Right cardiac atrium (tissue), 5 donors: ENCODE data around the gene TSC2. TPM values are rescaled to one million over a fixed set of nuclear protein-coding genes. Genes with fewer than 3 reads are reported as not detected.
A peak's percentile ranks its signal among the peaks of the same experiment; 100 is the strongest.

ENCODE experiments used
- ATAC-seq, 2 donors: fragments of 200-7000 bp; cut with Tn5 transposase; one replicate each; pipeline versions ENCODE4 v1.8.0 to v1.9.1; 2020; ENCODE audit warnings: moderate library complexity in 2 of 2, mild to moderate bottlenecking in 1 of 2
- DNase-seq, 3 donors: peaks; one replicate each; pipeline ENCODE4 v3.0.0-alpha.2; 2020
- H3K27ac ChIP-seq: one replicate; pipeline ENCODE4 v1.5.1; 2013; ENCODE audit warnings: mild to moderate bottlenecking, low read length, control low read depth, moderate library complexity
- H3K27me3 ChIP-seq: one replicate; pipeline ENCODE4 v1.6.1; 2013; ENCODE audit not compliant: control insufficient read depth, insufficient read depth
- H3K4me1 ChIP-seq: one replicate; pipeline ENCODE4 v1.6.1; 2013; ENCODE audit warnings: low read length; ENCODE audit not compliant: control insufficient read depth, insufficient read depth
- H3K4me3 ChIP-seq: one replicate; pipeline ENCODE4 v1.5.1; 2013; ENCODE audit warnings: low read length, control low read depth
- H3K9me3 ChIP-seq: one replicate; pipeline ENCODE4 v1.6.1; 2013; ENCODE audit warnings: low read length; ENCODE audit not compliant: control insufficient read depth
- WGBS: extraction: QIAGEN DNeasy Blood & Tissue Kit; methylation state at CpG from one replicate; pipeline ENCODE4 v1.1.7; 2013; 5-methylcytosine and 5-hydroxymethylcytosine counted together
- intact Hi-C, 4 donors: fragments of 100-400 bp; cut with DNase I; formaldehyde crosslinking; loops; one replicate each; pipeline versions ENCODE4 v1.11.0 to v1.14.0; 2022 to 2023
- polyA plus RNA-seq: library from polyadenylated mRNA; stranded (reverse); fragments of 200-250 nt; gene quantifications from one replicate; pipeline ENCODE4 v1.2.3, GENCODE V29; 2013
- total RNA-seq, 4 donors: library from RNA; stranded (reverse); fragmentation: NEBNext Ultra II Directional; extraction: Animal tissue kit (Norgen Biotek cat#: 25700); gene quantifications; one replicate each; pipeline ENCODE4 v1.2.1, GENCODE V29; 2021
- donor health status: healthy with polysubstance abuse.
- donor health status: DM: no; HTN: yes; CAD: no.
- donor health status: DM: no; HTN: no; CAD: no.
- donor health status: DM: no; HTN: yes; CAD: no; lungs with severe emphysema.
- donor health status: DM: yes; HTN: yes; CAD: no.

The TSC2 gene
- total and polyA plus RNA-seq, 5 donors = 34.7 to 72.4 (median 68.1) TPM

GRCh38 chr16:2013527-2013926 is 34.3 kb upstream of the TSC2 start:
- H3K4me3 ChIP-seq = no peak overlapping the region
- DNase-seq (no peak), ATAC-seq (no peak)
- H3K9me3 ChIP-seq = no peaks in the 10 kb centered on the region
- intact Hi-C loops = no loop called here
- 91% methylated on average over 15 of the region's 15 CpGs for WGBS
- no peak overlapping the region for H3K27ac ChIP-seq
- no peaks in the 10 kb centered on the region for H3K27me3 ChIP-seq
- H3K4me1 ChIP-seq = peaks cover 6% of the 10 kb centered on the region

DNA sequence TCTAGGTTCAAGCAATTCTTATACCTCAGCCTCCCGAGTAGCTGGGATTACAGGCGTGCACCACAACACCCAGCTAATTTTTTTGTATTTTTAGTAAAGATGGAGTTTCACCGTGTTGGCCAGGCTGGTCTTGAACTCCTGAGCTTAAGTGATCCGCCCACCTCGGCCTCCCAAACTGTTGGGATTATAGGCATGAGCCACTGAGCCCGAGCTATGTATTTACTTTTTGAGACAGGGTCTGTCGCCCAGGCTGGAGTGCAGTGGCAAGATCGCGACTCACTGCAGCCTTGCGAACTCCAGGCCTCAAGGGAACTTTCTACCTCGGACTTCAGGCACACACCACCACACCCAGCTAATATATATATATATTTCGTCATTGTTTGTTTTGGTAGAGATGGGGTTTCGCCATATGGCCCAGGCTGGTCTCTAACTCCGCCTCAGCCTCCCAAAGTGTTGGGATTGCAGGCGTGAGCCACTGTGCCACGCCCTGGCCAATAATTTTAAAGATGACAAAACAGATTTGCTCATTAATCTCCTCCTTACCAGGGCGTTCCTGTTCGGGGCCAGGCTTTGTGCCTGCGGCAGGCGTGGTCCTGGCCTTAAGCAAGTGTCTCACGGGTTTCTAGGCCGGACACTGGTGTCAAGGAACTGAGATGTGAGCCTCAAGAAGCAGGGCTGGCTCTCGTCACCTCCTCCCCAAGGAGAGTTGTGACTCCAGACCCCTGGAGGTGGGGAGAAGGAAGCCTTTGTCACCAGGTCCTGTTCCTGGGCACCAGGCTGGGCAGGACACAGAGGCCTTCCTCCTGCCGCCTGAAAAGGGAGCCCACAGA is 32.5 kb upstream of the TSC2 start:
- intact Hi-C loops = no loop called here

GRCh38 chr16:2015947-2016208 is 31.9 kb upstream of the TSC2 start:
- WGBS = 79% methylated on average over 7 of the region's 7 CpGs
- Histone ChIP-seq H3K9me3 (no peaks in the 10 kb centered on the region), H3K4me1 (no peaks in the 10 kb centered on the region), H3K27me3 (no peaks in the 10 kb centered on the region), H3K4me3 (no peak overlapping the region), H3K27ac (no peak overlapping the region)
- DNase-seq (no peak), ATAC-seq (no peak)
- intact Hi-C loops = no loop called here

More for the DNA sequence above, 32.5 kb upstream of the TSC2 start:
- Histone ChIP-seq H3K4me3 (no peak overlapping the region), H3K9me3 (no peaks in the 10 kb centered on the region), H3K4me1 (no peaks in the 10 kb centered on the region), H3K27ac (no peak overlapping the region), H3K27me3 (no peaks in the 10 kb centered on the region)
- peak in 1 of 2 donors; percentile 27 for ATAC-seq
- WGBS = 89% methylated on average over 24 of the region's 24 CpGs
- no peak for DNase-seq

GRCh38 chr16:2016407-2016922 is 31.3 kb upstream of the TSC2 start:
- no peak overlapping the region for H3K27ac ChIP-seq
- no peaks in the 10 kb centered on the region for H3K27me3 ChIP-seq
- peak in 1 of 3 donors; percentile 56 for DNase-seq
- intact Hi-C loops = no loop called here
- ATAC-seq = no peak
- no peaks in the 10 kb centered on the region for H3K9me3 ChIP-seq
- no peaks in the 10 kb centered on the region for H3K4me1 ChIP-seq
- H3K4me3 ChIP-seq = no peak overlapping the region
- WGBS = 27% methylated on average over 13 of the region's 13 CpGs

DNA sequence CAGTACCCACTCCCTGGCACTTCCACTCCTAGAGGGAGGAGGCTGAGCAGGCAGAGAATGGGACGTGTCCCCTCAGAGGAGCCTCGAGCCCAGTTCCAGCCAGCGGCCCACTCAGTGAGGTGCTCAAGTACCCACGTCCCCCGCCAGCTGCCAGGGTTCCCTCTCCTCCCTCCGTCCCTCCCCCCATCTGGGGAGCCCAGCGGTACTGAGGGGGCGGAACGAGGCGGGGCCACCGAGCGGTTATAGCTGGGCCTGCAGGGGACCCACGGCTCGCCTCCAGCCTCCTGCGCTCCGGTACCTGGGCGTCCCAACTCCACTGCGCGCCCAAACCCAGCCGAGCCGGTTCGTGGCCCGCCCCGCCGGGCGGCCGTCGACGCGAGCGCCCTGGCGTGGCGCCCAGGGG is 28.3 kb upstream of the TSC2 start, which contains the start of gene NPW:
Gene NPW (plus strand): TSS at position 268 of the 403 bp plus-strand sequence.
- no peak for ATAC-seq
- Histone ChIP-seq H3K4me1 (peaks cover 5% of the 10 kb centered on the region), H3K27ac (no peak within 1 kb of the TSS), H3K9me3 (no peaks in the 10 kb centered on the region), H3K27me3 (no peaks in the 10 kb centered on the region), H3K4me3 (no peak within 1 kb of the TSS)
- DNase-seq = peak; percentile 8 to 71 (median 61)
- 2% methylated on average over 33 of the region's 33 CpGs for WGBS
- intact Hi-C loops = no loop called here

DNA sequence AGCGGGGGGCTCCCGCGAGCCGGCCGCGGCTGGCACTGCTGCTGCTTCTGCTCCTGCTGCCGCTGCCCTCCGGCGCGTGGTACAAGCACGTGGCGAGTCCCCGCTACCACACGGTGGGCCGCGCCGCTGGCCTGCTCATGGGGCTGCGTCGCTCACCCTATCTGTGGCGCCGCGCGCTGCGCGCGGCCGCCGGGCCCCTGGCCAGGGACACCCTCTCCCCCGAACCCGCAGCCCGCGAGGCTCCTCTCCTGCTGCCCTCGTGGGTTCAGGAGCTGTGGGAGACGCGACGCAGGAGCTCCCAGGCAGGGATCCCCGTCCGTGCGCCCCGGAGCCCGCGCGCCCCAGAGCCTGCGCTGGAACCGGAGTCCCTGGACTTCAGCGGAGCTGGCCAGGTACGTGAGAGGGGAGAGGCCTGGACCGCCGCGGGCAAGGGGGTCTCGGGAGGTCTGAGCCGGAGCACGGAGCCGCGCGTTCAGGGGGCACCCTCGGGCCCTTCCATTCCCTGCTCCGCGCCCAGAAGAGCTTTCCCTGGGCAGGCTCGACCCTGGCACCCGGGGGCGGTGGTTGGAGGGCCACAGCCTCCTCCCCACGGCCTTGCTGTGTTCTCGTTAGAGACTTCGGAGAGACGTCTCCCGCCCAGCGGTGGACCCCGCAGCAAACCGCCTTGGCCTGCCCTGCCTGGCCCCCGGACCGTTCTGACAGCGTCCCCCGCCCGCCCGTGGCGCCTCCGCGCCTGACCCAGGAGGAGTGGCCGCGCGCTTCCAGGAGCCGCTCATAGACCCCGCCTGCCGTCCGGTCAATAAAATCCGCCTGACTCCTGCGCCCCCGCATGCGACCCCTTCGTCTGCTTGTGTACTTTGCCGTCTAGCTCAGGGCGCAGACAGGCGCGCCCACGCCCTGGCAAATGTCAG is 27.6 kb upstream of the TSC2 start:
- H3K9me3 ChIP-seq = no peaks in the 10 kb centered on the region
- intact Hi-C loops = loop anchor here in 3 of 4 donors (5.0 to 10.0 kb wide), 2 partner anchors 122 to 125 kb away; partner anchors contain the start of gene RAB26 (in 1 of the 3)
- no peak overlapping the region for H3K4me3 ChIP-seq
- H3K4me1 ChIP-seq = peaks cover 5% of the 10 kb centered on the region
- H3K27ac ChIP-seq = no peak overlapping the region
- DNase-seq (peak; percentile 10 to 50 (median 49)), ATAC-seq (no peak)
- no peaks in the 10 kb centered on the region for H3K27me3 ChIP-seq
- WGBS = 1% methylated on average over 96 of the region's 96 CpGs

- H3K4me3 ChIP-seq = peak overlapping the region; percentile 7
- WGBS = 2% methylated on average over 14 of the region's 14 CpGs
These were observed 25.1 kb upstream of the TSC2 start for GRCh38 chr16:2022723-2023091.

GRCh38 chr16:2023092-2024031 is 24.4 kb upstream of the TSC2 start:
- 12% methylated on average over 53 of the region's 53 CpGs for WGBS
- DNase-seq = peak; percentile 91 to 98 (median 97)
- H3K27me3 ChIP-seq = no peaks in the 10 kb centered on the region
- intact Hi-C loops = loop anchor here (2.0 to 10.0 kb wide), 3 partner anchors 117 to 121 kb away; partner anchors contain the start of gene RAB26 (in 1 of the 4)
- peaks cover 5% of the 10 kb centered on the region for H3K4me1 ChIP-seq
- H3K4me3 ChIP-seq = peak overlapping the region; percentile 8
- ATAC-seq = peak; percentile 90
- H3K27ac ChIP-seq = peak overlapping the region; percentile 71
- H3K9me3 ChIP-seq = no peaks in the 10 kb centered on the region

More at GRCh38 chr16:2022723-2023091, 25.1 kb upstream of the TSC2 start:
- Histone ChIP-seq H3K9me3 (no peaks in the 10 kb centered on the region), H3K27ac (no peak overlapping the region), H3K27me3 (no peaks in the 10 kb centered on the region), H3K4me1 (peaks cover 5% of the 10 kb centered on the region)
- peak in 2 of 3 donors; percentile 78 for DNase-seq
- ATAC-seq = peak; percentile 14 to 27
- intact Hi-C loops = loop anchor here (2.0 to 10.0 kb wide), 3 partner anchors 118 to 122 kb away; partner anchors contain the start of gene RAB26 (in 1 of the 4)

- Histone ChIP-seq H3K4me3 (no peak overlapping the region), H3K27me3 (no peaks in the 10 kb centered on the region), H3K27ac (peak overlapping the region; percentile 71), H3K4me1 (peaks cover 5% of the 10 kb centered on the region), H3K9me3 (no peaks in the 10 kb centered on the region)
- ATAC-seq (no peak), DNase-seq (peak in 1 of 3 donors; percentile 45)
- intact Hi-C loops = loop anchor here in 3 of 4 donors (5.0 to 10.0 kb wide), 2 partner anchors 118 to 121 kb away; partner anchors contain the start of gene RAB26 (in 1 of the 3)
- 74% methylated on average over 12 of the region's 12 CpGs for WGBS
These were observed 23.8 kb upstream of the TSC2 start for GRCh38 chr16:2024032-2024420.

GRCh38 chr16:2025251-2025650 is 22.5 kb upstream of the TSC2 start:
- intact Hi-C loops = loop anchor here in 1 of 4 donors (10.0 kb wide), 1 partner anchor 120 kb away; the partner anchor contains the start of gene RAB26
- ATAC-seq (no peak), DNase-seq (peak in 1 of 3 donors; percentile 61)
- no peak overlapping the region for H3K27ac ChIP-seq
- WGBS = 90% methylated on average over 14 of the region's 14 CpGs
- H3K4me1 ChIP-seq = peaks cover 5% of the 10 kb centered on the region
- H3K27me3 ChIP-seq = no peaks in the 10 kb centered on the region
- H3K9me3 ChIP-seq = no peaks in the 10 kb centered on the region
- no peak overlapping the region for H3K4me3 ChIP-seq
